ENCODE measurements around the gene FSTL4. TPM values are rescaled to one million over a fixed set of nuclear protein-coding genes. Genes with fewer than 3 reads are reported as not detected.

The FSTL4 gene
- total and polyA plus RNA-seq, 5 experiments from 2014 or later: 1.5 to 1.6 TPM; not detected in 3

DNA sequence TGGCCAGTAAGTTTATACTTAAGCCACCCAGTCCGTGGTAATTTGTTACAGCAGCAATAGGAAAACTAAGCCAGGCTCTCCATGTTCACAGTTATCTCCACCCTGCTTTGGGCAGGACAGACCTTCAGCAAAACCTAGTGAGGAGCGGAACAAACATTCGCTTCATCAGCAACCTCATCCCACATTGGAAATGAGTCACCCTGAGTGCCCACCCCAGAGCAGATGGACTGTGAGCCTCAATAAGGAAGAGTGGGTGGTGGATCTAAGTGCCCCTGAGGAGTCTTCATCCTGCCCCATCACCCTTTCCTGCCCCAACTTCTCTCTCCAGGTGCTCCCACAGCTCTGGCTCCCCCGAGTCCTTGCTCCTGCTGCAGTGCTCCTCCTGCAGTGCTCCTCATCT is 78.8 kb downstream of the FSTL4 start:
- Mint-ChIP-seq H3K36me3 (peaks cover 0 to under 1% (median 0%) of the 10 kb centered on the region in 3 donors), H3K27me3 (peaks cover 10 to 16% (median 13%) of the 10 kb centered on the region in 5 donors), H3K4me1 (no peaks in the 10 kb centered on the region), H3K27ac (no peak overlapping the region), H3K9me3 (no peaks in the 10 kb centered on the region), H3K4me3 (peak overlapping the region in 1 of 10 donors; percentile 20)
- POLR2A ChIA-PET: no interaction called here
- ATAC-seq (no peak), DNase-seq (no peak)

DNA sequence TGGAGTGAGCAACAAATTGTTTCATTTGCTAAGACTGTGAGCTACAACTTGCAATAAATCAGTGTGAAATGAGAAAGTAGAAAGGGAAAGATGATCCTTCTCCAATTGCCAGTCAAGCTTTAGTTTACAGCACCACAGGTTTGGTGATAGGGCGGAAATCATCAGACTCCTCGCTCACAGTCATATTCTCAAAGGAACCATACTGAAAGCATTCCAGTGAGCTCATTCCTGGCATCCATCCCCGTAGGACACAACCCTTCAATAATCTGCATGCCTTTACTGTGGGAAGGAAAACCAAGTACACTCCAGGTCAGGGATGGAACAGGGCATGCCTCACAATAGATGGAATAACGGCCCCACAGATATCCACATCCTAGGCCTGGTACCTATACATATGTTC is 80.7 kb downstream of the FSTL4 start:
- Mint-ChIP-seq H3K27ac (no peak overlapping the region), H3K4me3 (no peak overlapping the region), H3K9me3 (no peaks in the 10 kb centered on the region), H3K27me3 (peaks cover 0 to 6% (median 5%) of the 10 kb centered on the region in 5 donors), H3K4me1 (no peaks in the 10 kb centered on the region), H3K36me3 (no peaks in the 10 kb centered on the region)
- DNase-seq (no peak), ATAC-seq (no peak)
- POLR2A ChIA-PET: no interaction called here

DNA sequence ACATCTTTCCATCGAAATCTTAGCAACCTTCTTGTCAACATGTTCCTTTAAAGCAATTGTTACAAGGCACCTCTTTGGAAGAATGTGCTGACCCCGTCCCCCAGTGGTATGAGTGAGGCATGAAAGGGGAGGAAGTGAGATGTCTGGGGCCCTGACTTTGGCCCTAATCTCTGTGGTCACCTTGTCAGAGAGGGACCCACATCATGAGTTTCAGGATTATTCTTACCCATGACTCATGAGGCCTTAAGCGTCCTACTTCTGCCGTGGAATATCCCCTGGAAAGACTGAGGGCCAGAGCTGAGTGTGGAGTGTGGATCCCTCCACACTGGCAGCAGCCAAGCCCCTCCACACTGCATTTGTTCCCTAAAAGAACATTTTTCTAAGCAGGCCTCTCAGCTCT is 81.2 kb downstream of the FSTL4 start:
- H3K27me3 Mint-ChIP-seq: peaks cover 0 to 9% (median 5%) of the 10 kb centered on the region in 5 donors
- H3K4me1 Mint-ChIP-seq: peaks cover 0 to under 1% (median 0%) of the 10 kb centered on the region in 4 donors
- H3K9me3 Mint-ChIP-seq: no peaks in the 10 kb centered on the region
- DNase-seq (no peak), ATAC-seq (no peak)
- no peak overlapping the region for H3K27ac Mint-ChIP-seq
- POLR2A ChIA-PET: no interaction called here
- no peaks in the 10 kb centered on the region for H3K36me3 Mint-ChIP-seq
- H3K4me3 Mint-ChIP-seq: no peak overlapping the region

DNA sequence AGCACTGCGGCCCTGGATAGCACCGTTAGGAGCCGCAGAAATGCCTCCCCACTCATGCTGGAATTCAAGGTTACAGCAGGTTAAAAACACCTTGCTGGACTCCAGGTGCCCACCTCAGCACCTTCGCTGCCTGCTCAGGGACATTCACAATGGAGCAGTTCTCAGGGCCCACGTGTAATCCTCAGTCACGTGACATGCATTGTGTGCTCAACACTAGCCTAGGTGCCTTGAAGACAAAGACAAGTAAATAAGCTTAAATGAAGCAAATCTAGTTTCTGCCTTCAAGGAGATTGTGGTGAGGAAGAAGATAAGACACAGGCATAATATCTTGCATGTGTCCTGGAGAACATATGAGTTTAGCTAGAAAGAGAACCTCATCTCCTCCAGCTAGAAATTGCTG is 82.1 kb downstream of the FSTL4 start:
- H3K9me3 Mint-ChIP-seq: no peaks in the 10 kb centered on the region
- peaks cover 0 to 9% (median 7%) of the 10 kb centered on the region in 5 donors for H3K27me3 Mint-ChIP-seq
- H3K27ac Mint-ChIP-seq: no peak overlapping the region
- ATAC-seq (no peak), DNase-seq (no peak)
- no peaks in the 10 kb centered on the region for H3K36me3 Mint-ChIP-seq
- POLR2A ChIA-PET: no interaction called here
- H3K4me3 Mint-ChIP-seq: no peak overlapping the region
- peaks cover 0 to 3% (median 0%) of the 10 kb centered on the region in 4 donors for H3K4me1 Mint-ChIP-seq

DNA sequence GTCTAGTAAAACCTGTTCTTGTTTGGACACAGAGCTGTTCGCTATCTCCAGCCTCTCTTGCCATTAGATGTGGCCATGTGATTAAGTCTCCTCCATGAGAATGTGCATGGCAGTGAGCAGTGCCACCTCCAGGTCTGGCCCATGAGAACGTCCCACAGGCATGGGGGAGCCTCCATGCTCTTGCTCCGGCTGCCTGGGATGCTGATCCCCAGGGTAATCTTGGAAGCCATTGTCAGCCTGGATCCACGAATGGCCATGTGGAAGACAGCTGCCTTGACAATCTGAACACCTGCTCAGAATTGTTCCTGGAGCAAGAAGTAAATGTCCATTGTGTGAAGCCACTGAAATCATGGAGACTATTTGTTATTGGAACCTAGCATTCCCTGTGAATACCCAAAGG is 83.5 kb downstream of the FSTL4 start:
- DNase-seq: no peak

DNA sequence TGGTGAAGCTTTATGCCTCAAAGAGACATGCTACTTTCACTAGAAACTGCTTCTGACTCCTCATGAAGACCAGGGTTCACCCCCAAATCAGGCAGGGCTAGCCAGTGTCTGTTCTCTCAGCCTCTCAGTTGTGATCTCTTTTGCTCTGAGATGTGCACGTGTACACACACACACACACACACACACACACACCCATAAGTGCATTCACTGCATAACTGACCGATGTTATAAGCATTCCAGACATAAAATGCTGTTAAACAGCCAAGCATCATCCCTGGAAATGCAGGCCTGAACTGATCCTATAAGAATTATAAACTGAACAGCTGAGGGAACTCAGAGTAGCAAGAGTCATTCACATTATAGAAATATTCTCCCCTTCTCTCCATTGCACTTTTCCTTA is 85.0 kb downstream of the FSTL4 start:
- ATAC-seq (no peak), DNase-seq (no peak)
- Mint-ChIP-seq H3K36me3 (no peaks in the 10 kb centered on the region), H3K27me3 (peaks cover 5 to 28% (median 12%) of the 10 kb centered on the region in 5 donors), H3K4me1 (peaks cover 0 to 3% (median 0%) of the 10 kb centered on the region in 4 donors), H3K27ac (no peak overlapping the region), H3K9me3 (no peaks in the 10 kb centered on the region), H3K4me3 (no peak overlapping the region)
- POLR2A ChIA-PET: no interaction called here

More for the DNA sequence above, 83.5 kb downstream of the FSTL4 start:
- Mint-ChIP-seq H3K9me3 (no peaks in the 10 kb centered on the region), H3K4me3 (no peak overlapping the region), H3K27me3 (peaks cover 0 to 23% (median 10%) of the 10 kb centered on the region in 5 donors), H3K4me1 (peaks cover 0 to 3% (median 0%) of the 10 kb centered on the region in 4 donors), H3K36me3 (no peaks in the 10 kb centered on the region), H3K27ac (no peak overlapping the region)
- POLR2A ChIA-PET: no interaction called here
- ATAC-seq: no peak

DNA sequence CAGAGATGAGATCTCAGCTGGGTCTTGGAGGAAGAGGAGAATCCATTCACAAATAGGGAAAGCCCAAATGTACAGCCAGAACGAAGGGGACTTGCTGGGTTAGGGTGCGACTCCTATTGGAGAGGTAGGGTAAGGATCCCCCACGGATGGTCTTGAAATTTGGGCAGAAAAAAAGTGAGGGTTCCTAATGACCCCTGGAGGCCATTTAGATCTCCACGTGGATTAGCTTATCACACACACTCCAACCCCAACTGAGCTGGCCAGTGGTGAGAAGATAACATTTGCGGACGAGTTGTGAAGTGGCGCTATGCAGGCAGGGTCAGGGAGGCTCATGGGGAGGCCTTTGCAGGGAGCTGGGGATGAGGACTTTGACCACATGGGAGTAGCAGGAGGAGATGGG is 86.0 kb downstream of the FSTL4 start:
- Mint-ChIP-seq H3K27me3 (peaks cover 5 to 28% (median 12%) of the 10 kb centered on the region in 5 donors), H3K9me3 (no peaks in the 10 kb centered on the region), H3K4me1 (peaks cover 0 to 3% (median 0%) of the 10 kb centered on the region in 4 donors), H3K27ac (no peak overlapping the region), H3K36me3 (no peaks in the 10 kb centered on the region), H3K4me3 (no peak overlapping the region)
- DNase-seq (no peak), ATAC-seq (no peak)
- POLR2A ChIA-PET: no interaction called here

DNA sequence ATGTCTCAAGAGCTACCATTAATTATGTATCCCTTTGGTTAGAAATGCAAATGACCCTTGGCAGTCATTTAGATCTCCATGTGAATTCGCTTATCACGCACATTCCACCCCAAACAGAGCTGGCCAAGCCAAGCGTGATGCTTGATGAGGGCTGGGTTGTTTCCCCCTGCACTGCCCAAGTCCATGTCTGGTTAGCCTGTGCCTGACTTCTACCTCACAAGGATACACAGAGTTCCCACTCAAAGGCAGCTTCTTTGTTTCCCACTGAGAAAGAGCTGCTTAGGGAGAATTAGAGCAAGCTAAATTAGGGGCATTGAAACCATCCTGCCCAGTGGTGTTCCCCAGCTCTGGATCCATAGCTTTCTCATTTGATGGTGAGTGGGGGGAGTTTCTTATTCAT is 87.2 kb downstream of the FSTL4 start:
- POLR2A ChIA-PET: no interaction called here
- DNase-seq (no peak), ATAC-seq (no peak)
- peaks cover 0 to 3% (median 0%) of the 10 kb centered on the region in 4 donors for H3K4me1 Mint-ChIP-seq
- peaks cover 5 to 28% (median 12%) of the 10 kb centered on the region in 5 donors for H3K27me3 Mint-ChIP-seq
- H3K4me3 Mint-ChIP-seq: no peak overlapping the region
- H3K9me3 Mint-ChIP-seq: no peaks in the 10 kb centered on the region
- H3K36me3 Mint-ChIP-seq: no peaks in the 10 kb centered on the region
- H3K27ac Mint-ChIP-seq: no peak overlapping the region

DNA sequence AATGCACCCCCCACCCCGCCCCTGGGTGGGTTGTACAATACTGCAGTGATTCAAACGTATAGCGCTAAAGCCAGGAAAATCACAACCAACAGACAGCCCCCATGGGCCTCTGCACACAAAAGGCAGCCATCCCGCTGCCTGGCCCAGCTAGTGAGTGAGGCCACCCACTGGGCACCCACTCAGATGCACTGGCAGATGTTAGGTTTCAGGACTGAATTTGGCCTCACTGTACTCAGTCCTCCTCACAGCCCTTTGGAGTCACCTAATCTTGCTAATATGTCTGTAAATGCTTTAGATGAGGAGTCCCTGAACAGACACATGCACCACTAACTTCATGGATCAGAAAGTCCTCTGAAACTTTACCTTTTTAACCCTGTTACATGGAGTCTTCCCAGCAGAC is 87.7 kb downstream of the FSTL4 start:
- ATAC-seq: no peak
- Mint-ChIP-seq H3K36me3 (no peaks in the 10 kb centered on the region), H3K9me3 (no peaks in the 10 kb centered on the region), H3K4me3 (no peak overlapping the region), H3K4me1 (peaks cover 0 to 3% (median 0%) of the 10 kb centered on the region in 4 donors), H3K27me3 (peaks cover 5 to 28% (median 12%) of the 10 kb centered on the region in 5 donors), H3K27ac (no peak overlapping the region)
- POLR2A ChIA-PET: no interaction called here
- DNase-seq: no peak

DNA sequence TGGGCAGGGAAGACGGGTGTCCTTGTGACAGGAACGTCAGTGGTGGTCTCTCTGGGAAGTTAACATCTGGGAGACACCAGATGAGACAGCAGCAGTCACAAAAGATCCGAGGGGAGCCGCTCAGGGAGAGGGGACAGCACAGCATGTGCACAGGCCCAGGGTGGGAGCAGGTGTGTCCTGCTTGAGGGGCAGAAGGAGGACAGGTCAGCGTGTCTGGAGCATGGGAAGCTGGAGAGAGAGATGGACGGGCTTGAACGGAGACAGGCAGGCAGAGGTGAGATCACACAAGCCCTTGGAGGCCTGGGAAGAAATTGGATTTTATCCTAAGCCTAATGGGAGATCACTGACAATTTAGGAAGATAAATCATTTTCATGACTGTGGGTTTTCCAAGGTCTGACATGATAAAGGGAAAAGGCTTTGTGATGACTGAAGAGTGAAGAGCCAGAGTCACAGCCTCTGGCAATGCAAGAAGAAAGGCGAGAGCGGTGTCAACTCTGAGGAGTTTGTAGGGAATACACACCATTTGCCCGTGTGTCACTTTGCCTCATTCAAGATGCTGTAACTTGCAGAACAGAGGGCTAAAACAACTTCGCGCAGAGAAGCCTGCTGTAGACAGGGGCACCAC is 88.3 kb downstream of the FSTL4 start:
- Mint-ChIP-seq H3K4me1 (peaks cover 0 to 3% (median 0%) of the 10 kb centered on the region in 4 donors), H3K36me3 (no peaks in the 10 kb centered on the region), H3K4me3 (no peak overlapping the region), H3K9me3 (no peaks in the 10 kb centered on the region), H3K27me3 (peaks cover 5 to 28% (median 12%) of the 10 kb centered on the region in 5 donors), H3K27ac (no peak overlapping the region)
- ATAC-seq: no peak
- POLR2A ChIA-PET: no interaction called here
- no peak for DNase-seq

DNA sequence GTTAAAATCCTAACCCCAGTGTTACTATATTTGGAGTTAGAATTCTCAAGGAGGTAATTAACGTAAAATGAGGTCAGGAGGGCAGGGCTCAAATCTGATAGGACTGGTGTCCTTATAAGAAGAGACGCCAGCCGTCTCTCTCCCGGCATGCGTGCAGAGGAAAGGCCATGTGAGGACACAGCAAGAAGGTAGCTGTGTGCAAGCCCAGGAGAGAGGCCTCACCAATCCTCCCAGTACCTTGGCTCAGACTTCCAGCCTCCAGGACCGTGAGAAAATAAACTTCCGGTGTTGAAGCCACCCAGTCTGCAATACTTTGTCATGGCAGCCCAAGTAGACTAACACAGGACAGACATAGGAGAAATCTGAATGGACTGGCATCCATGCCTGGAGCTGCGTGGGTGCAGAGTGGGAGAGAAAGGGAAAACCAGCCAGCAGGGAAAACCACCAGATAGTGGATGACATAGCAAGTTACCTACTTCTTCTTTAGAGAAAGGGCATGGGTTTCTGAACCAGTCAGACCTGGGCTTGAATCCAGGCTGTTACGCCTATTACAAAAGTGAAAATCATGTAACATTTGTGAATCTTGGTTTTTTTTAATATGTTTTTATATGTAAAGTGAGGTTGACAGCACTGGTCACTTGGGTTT is 89.2 kb downstream of the FSTL4 start:
- Mint-ChIP-seq H3K27me3 (peaks cover 5 to 28% (median 12%) of the 10 kb centered on the region in 5 donors), H3K4me1 (peaks cover 0 to 3% (median 0%) of the 10 kb centered on the region in 4 donors), H3K27ac (peak overlapping the region in 1 of 10 donors; percentile 58), H3K36me3 (no peaks in the 10 kb centered on the region), H3K9me3 (no peaks in the 10 kb centered on the region), H3K4me3 (no peak overlapping the region)
- no peak for DNase-seq
- ATAC-seq: no peak
- POLR2A ChIA-PET: no interaction called here

DNA sequence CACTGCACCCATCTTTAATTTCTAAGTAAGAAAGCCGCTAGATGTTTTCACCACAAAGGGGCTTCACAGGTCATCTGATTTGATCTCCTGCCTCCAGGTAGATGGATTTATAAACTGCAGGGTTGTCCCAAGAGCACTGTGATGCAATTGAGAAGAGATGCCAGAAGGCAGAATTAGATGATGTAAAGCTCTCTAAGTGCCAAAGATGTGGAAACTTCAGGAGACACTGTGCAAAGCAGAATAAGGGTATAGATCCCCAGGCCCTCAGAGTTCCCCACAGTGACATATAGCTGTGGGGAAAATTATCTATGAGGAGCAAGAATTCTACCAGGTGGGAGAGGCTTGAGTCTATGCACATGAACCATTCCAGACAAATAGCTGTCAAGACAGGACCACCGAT is 90.5 kb downstream of the FSTL4 start:
- Mint-ChIP-seq H3K36me3 (no peaks in the 10 kb centered on the region), H3K27ac (no peak overlapping the region)
- POLR2A ChIA-PET: no interaction called here

DNA sequence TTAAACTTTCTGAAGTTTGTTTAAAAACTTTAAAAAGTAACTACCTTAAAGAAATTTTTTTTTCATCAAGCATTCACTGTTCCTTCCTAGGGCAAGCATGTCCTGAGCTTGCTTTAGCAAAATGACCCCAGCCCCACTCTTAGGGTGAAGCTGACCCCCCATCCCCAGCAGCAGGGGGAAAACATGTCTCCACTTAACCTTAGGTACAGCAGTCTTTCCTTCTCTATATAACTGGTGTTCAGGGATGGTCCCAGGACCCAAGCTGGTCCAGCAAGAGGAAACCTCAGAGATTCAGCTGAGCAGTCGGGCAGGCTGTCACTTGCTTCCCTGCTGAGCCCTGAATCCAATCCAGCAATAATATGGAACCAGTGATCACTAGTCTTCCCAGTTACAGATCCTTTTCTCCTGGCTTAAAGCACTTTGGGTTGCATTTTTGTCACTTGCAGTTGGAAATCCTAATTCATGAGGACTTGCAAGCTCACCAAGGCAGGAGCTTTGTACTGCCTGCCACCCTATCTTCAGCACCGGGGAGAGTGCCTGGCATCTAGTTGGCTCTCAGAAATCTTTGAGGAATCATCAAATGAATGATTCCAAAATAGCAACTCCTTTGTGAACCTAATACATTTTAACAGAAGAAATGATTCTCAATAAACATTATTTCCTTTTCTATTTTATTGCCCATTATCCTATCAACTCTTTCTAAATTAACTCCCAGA is 91.2 kb downstream of the FSTL4 start:
- POLR2A ChIA-PET: no interaction called here
- DNase-seq (no peak), ATAC-seq (no peak)
- no peak overlapping the region for H3K4me3 Mint-ChIP-seq
- H3K27ac Mint-ChIP-seq: no peak overlapping the region
- peaks cover 0 to 2% (median 0%) of the 10 kb centered on the region in 4 donors for H3K4me1 Mint-ChIP-seq
- H3K27me3 Mint-ChIP-seq: peaks cover 9 to 28% (median 10%) of the 10 kb centered on the region in 5 donors
- no peaks in the 10 kb centered on the region for H3K9me3 Mint-ChIP-seq
- H3K36me3 Mint-ChIP-seq: no peaks in the 10 kb centered on the region

More for the DNA sequence above, 90.5 kb downstream of the FSTL4 start:
- H3K4me3 Mint-ChIP-seq: no peak overlapping the region
- no peak for DNase-seq
- peaks cover 0 to 3% (median 0%) of the 10 kb centered on the region in 4 donors for H3K4me1 Mint-ChIP-seq
- ATAC-seq: no peak
- H3K27me3 Mint-ChIP-seq: peaks cover 7 to 28% (median 12%) of the 10 kb centered on the region in 5 donors
- no peaks in the 10 kb centered on the region for H3K9me3 Mint-ChIP-seq
